ENCODE results near the gene FBRS.
"Not testable (repeated sequence)": the region's sequence is repeated elsewhere in the genome, so short reads cannot be mapped to it uniquely, and the experiment has no call there.

Gene FBRS

DNA sequence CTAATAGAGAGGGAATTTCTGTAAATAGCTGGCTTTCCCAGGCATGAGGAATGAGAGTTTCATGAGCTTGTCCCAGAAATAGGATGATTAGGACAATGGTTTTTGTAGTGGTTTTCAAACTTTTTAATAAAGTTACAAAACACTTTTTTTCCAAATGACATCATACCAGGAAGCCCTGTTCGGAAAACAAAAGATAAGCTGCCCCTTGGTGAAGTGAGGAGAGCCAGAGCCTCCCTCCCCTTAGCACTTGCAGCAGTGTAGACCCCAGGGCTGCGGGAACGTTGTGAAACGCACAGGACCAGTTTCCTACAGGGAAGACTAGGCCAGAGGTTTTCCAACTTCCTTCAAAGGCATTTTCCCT, 7.6 kb downstream of the FBRS start:
- no peak for DNase-seq

DNA sequence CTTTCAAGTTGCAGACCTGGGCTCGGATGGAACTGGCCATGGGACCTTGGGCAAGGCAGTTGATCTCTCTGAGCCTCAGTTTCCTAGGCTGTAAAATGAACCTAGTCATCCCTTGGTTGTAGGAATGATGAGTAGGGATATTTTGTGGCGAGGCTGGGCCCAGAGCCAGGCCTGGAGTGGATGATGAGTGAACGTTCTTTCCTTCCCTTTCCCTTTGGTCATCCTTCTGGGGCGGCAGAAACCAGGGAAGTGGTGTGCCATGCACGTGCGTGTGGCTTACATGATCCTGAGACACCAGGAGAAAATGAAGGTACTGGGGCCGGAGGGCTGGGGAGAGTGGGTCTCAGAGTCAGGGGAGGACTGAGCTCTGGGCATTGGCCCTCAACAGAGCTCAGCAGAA, 8.4 kb downstream of the FBRS start:
- DNase-seq, result no peak

DNA sequence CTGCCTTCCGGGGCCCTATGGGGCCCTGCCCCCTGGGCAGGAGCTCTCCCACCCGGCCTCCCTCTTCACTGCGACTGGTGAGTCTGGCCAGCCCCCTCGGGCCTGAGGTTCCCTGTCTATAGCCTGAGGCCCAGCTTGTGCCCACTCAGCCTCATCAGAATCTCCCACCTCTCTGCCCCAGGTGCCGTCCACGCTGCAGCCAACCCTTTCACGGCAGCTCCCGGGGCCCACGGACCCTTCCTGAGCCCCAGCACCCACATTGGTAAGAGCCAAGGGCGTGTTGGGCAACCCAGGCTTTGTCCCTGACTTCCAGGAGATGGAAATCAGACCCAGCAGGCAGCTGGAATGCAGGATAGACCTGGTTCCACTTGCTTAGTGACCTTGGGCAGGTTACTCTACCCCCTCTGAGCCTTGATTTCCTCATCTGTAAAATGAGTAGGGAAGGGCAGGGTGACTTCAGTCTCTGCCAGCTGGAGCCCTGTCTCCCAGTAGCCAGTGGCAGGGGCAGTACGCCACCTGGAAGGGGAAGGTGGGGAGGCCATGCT, 9.2 kb downstream of the FBRS start:
- DNase-seq, result no peak

DNA sequence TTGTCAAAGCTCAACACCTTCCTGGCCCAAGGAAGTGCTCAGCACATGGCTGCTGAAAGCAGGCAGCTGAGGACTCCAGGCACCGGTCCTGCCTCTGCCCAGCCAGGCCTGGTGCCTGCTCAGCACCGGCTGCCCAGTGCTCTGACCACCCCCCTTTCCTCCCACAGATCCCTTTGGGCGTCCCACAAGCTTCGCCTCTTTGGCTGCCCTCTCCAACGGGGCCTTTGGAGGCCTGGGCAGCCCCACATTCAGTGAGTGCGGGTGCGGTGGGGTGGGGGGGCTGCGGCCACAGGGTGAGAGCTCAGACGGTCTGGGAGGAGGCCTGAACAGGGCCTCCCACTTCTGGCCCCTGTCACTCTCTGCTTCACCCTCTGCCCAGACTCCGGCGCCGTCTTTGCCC, 10.2 kb downstream of the FBRS start:
- DNase-seq, result no peak

DNA sequence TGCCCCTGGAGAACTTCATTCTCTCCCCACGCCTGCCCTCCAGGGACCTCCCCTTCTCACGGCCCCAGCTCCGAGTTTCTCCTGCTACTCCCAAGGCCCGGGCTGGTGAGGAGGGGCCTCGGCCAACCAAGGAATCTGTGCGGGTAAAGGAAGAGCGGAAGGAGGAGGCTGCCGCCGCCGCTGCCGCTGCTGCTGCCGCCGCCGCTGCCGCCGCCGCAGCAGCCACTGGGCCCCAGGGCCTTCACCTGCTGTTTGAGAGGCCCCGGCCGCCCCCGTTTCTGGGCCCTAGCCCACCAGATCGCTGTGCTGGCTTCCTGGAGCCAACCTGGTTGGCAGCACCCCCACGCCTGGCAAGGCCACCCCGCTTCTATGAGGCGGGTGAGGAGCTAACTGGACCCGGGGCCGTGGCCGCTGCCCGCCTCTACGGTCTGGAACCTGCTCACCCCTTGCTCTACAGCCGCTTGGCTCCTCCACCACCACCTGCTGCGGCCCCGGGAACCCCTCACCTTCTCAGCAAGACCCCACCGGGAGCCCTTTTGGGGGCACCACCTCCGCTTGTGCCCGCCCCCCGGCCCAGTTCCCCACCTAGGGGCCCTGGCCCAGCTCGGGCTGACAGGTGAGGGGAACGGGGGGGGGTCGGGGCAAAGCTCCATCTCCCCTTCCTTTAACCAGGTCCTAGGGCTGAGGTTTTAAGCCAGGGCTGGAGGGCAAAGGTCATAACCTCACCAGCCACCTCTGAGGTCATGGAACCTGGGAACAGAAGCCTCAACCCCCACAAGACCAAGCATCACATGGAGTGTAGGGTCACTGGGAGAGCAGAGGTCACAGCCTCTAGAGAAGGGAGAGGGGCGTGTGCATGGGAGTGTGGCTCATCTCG, 11.0 kb downstream of the FBRS start:
- DNase-seq, result no peak

DNA sequence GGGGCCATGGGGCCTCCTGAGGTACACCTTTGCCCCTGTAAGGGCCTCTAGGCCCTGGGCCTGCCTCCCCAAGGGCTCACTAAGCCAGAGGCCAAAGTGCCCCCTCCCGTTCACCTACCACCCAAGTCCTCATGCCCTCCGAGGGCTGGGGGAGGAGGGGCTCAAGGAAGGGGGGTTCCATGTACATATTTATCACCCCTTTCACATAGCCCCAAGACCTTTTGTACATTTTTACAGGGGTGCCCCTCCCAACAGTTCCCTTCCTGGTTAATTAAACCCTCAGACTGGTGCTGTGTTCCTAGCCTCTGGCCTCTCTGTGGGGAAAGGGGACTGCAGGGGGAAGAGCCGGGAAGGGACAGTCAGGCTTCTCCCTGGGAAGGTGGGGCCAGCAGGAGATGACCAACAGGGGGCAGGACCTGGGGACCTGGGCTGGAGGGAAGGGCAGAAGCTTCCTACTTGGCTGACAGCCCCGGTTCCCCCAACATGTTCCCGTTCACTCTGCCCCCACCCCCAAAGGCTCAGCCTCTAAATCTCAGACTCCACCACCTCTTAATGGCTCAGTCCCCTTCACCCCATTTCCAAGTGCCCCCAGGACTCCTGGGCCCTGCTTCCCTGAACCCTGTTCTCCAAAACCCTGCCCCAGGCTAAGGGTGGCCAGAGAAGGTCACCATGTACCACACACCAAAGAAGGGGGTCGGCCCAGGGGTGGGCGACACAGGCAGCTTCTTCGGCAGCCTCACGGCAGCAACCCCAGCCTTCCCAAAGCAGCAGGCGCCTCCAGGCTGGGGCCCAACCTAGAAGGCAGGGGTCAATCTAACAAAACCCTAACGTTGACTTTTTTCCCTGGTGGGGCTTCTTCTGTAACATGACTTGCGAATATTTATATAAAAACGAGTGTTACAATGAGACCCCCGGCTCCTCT, 11.9 kb downstream of the FBRS start:
- DNase-seq, result no peak

DNA sequence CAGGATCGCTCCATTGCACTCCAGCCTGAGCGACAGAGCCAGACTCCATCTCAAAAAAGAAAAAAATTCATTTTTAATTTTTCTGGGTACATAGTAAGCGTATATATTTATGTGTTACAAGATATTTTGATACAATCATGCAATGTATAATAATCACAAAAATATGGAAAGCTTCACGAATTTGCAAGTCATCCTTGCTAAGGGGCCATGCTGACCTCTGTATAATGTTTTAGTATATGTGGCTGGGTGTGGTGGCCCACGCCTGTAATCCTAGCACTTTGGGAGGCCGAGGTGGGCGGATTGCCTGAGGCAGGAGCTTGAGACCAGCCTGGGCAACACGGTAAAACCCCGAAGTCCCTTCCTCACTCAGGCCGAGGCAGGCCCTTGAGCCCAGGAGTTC, 16.9 kb downstream of the FBRS start:
- DNase-seq, result no peak

DNA sequence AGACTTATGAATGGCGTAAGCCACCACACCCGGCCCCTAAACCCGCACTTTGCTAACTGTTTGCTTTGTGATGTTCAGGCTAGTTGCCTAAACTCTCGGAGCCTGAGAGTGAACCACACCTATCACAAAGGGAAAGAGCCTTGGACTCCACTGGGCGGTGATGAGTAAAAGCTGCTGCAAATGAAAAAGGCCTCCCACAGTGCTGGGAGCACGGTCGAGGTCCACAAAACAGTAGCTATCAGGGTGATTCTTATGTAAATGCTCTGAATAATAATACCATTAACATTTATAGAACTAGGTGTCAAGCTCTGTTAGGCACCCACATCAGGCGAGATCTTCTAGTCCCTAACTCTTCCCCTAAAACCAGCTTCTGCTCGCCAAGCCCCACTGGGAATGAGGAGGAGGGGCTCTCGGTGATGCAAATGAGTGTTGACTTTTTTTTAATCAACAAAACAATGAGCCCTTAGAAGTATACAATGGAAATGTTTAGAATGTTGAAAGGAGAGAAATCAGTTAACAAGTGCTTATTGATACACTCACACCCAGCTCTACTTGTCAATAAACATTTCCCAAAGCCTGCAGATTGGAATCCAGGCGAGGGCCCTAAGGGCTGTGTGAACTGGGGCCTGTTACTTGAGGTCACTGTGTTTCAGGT, 19.8 kb downstream of the FBRS start:
- DNase-seq, result no peak

DNA sequence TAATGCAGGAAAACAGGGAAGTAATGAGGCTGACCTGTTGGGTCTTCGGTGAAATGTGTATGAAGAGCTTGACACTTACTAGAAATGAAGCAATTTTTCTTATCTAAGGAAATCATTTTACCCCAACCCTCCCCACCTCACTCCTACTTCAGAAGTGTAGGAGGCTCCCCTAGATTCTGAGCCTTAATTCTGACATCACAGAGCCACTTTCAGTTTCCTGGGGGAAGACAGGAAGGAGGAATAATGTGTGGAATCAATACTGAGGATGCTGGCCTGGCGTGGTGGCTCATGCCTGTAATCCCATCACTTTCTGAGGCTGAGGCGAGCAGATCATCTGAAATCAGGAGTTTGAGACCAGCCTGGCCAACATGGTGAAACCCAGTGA, 20.3 kb downstream of the FBRS start:
- no peak for DNase-seq

DNA sequence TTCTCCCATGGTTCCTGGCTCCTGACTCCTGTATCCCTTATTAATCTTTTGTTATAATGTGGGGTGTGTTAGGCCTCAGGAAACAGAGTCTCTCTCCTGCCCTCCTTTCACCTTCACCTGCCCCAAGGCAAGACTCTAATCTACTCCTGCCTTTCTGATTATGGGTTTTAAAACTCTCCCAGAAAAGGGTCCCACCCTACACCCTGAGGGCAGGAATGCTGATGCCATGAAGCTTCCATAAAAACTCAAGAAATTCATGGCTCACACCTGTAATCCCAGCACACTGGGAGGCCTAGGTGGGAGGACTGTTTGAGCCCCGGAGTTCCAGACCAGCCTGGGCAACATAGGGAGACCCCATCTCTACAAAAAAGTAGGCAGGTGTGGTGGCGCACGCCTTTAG, 22.1 kb downstream of the FBRS start:
- DNase-seq, result no peak

DNA sequence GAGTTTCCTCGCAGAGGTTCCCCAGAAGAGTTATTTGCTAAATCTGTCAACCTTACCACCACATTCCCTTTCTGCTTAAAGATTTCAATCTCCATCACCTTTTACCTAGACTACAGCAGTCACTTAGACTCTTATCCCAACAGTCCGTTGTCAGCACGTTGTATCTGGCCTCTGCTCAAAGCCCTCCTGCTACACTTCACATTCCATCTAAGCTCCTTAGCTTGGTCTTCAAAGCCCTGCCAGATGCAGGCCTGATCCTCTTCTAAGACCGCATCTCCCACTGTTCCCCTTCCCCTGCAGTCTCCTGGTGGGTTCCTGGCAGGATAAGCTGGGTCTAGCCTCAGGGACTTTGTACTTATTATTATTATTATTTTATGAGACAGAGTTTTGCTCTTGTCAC, 30.5 kb downstream of the FBRS start:
- DNase-seq, result no peak

DNA sequence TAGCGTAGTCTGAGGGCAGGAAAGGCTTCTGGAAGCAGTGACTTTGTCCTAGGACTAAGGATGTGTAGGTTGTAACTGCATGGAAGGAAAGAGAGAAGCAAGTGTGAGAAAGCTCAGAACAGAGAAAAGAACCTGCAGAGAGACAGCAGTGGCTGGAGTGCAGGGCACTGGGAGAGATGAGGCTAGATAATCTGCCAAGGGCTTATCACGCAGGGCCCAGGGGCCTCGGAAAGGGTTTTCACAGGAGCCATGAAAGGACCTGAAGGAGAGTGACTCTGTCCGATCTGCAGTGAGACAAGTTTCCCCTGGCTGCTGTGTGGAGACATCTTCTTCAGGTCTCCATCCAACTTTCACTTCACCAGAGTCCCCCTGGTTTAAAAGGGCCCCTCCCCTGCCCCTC, 33.7 kb downstream of the FBRS start:
- DNase-seq, result no peak

DNA sequence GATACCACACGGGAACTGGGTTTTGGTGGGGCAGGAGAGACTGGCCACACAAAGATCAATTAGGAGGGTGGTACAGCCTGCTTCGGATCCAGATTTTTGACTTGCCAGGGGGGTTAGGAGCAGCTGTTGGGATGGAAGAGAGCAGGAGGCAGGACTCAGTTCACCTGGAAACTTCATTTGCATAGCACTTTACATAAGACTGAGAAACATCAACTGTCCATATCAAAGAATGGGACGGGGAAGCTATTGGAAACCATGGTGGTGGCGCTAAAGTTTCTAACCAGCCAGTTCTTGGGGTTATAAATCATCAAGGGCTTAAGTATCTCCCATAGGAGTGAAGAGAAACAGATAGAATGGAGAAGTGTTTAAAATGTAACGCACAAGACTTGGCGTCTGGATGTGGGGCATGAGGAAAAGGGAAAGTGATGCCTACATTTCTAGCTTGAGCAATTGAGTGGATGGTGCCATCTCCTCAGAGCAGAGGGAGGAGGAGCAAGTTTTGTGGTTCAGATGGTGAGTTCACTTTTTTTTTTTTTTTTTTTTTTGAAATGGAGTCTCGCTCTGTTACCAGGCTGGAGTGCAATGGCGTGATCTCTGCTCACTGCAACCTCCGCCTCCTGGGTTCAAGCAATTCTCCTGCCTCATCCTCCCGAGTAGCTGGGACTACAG, 34.3 kb downstream of the FBRS start:
- peak; percentile 77 to 78 for DNase-seq

DNA sequence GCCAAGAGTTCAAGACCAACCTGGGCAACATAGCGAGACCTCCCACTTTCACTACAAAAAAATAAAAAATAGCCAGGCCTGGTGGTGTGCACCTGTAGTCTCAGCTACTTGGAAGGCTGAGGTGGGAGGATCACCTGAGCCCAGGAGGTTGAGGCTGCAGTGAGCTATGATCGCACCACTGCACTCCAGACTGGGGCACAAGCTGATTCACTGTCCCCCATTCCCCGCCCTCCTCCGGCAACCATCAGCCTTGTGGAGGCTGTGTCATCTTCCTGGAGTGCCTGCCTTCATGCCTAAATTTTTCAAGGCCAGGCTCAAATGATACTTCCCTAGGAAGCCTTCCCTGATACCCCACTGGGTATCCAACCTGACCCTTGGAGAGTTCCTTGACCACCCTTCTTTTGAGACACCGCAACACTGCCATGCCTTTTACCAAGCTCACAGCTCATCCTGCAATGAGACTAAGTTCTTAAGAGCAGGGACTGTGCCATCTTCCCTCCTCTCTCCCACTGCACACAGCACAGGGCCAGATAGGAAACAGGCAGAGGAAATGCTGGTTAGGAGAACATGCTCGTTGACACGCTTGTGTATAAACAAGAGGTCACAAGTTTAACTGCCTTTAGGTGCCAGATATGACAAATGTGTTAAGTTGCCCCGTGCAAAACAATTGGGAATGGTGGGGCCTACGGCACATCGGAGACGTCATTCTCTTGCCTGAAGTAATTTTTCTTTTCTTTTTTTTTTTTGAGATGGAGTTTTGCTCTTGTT, 36.9 kb downstream of the FBRS start:
- no peak for DNase-seq

DNA sequence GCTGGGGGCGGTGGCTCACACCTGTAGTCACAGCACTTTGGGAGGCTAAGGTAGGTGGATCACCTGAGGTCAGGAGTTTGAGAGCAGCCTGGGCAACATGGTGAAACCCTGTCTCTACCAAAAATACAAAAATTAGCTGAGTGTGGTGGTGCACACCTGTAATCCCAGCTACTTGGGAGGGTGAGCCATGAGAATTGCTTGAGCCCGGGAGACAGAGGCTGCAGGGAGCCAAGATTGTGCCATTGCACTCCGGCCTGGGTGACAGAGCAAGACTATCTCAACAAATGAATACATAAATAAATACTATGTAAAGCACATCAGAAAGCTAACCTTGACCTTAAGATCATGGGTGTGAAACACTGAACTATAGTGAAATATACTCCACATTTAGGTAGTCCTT, 38.4 kb downstream of the FBRS start:
- DNase-seq, result not testable (repeated sequence)

DNA sequence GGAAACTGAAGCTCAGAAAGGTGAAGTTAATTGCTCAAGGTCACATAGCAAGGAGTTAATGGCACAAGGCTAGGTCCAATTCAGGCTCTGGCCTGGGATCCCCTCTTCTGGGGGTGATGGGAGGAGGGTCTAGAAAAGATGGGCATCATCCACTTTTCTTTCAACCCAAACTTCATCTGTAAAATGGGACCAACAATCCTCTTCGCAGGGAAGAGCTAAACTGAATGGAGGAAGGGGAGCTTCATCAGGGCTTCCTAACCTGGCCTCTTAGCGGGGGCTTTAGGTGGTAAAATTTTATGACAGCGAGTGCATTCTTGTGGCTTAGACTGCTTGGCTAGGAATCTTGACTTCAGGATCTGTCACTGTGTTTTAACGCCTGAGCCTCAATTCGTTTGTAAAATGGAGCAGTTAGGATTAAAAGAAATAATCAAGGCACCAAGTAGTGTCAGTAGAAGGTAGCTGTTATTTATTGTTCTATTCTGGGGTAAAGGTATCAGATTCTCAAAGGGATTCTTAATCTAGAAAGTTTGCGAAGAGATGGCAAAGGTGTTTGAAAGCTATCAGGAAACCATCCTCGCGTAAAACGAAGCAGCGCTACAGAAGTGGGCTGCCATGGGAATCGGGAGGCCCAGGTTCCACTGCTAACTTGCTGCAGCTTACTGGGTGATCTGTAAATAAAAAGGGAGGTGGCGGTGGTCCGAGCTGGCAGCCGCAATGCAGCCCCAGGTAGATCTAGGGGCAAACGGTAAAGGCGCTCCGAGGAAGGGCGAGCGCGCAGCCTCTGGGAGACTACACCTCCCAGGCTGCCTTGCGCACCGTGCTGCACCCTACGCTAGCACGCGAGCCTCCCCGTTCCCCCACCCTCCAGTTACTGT, 39.3 kb downstream of the FBRS start:
- DNase-seq, result no peak

DNA sequence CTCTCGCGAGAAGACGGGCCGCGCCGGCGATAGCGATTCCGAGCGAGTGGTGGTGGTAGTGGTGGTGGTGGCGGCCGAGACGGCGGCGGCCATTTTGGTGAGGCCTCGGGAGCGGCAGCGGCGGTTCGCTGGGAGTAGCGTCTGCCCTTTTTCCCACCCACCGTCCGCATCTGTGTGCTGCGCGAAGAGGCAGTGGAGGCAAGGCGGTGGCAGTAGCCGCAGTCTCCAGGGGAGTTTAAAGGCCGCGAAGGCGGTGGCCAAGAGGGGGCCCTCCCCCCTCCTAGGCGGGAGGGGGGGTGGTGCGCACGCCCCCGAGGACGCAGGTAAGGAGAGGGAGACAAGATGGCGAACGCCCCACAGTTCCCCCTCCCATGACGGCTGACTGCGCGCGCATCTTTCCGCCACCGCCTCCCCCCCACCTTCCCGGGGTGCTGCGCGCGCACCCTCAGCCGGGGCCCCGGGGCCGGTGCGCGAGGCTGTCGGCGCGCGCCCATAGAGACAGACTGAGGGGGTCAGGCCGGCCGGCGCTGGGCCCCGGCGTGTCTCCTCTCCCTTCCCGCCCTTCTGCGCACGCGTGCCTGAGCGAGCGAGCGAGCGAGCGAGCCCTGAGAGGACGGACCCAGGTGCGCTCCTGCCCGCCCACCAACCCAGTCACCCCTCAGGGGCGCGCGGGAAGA, 40.0 kb downstream of the FBRS start:
- peak; percentile 94 to 96 for DNase-seq

DNA sequence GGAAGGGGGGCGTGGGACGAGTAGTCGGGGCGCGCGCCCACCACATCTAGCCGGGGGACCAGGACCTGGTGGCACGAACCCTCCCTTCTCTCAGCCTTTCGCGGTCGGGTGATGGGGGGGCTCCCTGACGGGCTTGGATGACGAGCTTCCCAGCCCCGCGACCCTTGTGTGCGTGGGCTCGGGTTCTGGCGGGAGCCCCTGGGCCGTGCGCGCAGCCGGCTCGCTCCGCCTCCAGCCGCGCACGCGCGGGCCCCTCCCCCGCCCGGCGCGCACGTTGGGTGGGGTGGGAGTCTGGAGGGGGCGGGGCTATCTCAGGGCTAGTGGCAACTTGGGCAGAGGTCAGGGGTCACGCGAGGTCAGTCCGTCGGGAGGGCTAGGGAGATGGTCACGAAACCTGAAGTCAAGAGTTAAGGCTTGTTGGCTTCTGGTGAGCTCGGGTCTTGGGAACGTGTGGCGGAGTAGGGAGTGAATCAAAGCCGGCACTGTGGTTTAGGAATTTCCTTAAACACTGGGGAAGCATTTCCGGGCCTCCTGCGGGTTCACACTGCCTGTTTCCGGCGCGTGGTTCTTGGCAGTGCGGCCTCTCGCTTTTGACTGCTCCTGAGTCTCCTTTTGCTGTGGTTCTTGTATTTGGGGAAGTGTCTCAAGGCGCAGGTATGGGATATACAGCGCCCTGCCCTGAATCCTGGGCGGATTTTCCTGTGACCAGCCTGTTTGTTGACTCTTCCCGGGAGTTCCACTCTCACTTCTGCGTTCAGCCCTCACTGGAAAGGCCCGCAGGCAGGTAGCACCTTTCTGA, 40.8 kb downstream of the FBRS start, which contains the start of gene SRCAP:
Gene SRCAP, plus strand, starts transcription at position 356 of the 799 bp plus-strand sequence. CDS start 1,654 bp downstream, outside the sequence.
- peak; percentile 73 to 88 for DNase-seq

DNA sequence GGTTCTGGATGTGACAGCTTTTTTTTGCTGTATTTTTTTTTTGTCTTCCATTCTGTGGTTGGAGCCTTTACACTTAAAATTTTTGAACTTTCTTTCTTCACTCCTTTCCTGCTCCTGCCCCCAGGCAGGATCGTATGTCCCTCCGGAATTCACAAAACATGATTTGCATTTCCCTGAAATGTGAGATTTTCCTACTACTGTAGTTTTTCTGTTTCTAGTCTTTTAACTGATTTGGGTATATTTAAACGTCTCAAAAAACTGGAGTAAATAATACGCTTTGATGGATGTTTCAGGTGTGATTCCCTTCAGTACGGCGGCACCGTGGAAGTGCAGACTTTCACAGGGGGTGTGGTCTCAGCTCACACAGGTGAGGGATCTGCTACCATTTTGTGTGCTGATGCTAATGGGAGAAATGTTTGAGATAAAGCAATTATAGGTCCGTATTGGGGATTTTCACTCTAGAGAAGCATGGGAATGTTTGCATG, 41.4 kb downstream of the FBRS start:
- no peak for DNase-seq
